BLaER1 treated with 17β-estradiol and CSF1 and Interleukin-3, amounts not matched to agents 10 nM and 100 nM (cell line): ENCODE results near the gene PTCH2.
A peak's percentile ranks its signal among the peaks of the same experiment; 100 is the strongest.
"Not testable (repeated sequence)": the region's sequence is repeated elsewhere in the genome, so short reads cannot be mapped to it uniquely, and the experiment has no call there.

Experiments used
- H3K27ac ChIP-seq, 11 experiments: shearing (Covaris generic); formaldehyde crosslinking; 2 replicates each; pipeline ENCODE4 v1.8.1; 2022
- H3K27me3 ChIP-seq, 11 experiments: shearing (Covaris generic); formaldehyde crosslinking; 2 replicates each; pipeline ENCODE4 v1.8.1; 2022
- H3K36me3 ChIP-seq, 11 experiments: shearing (Covaris generic); formaldehyde crosslinking; 2 replicates each; pipeline ENCODE4 v1.8.1; 2022
- H3K4me1 ChIP-seq, 10 experiments: shearing (Covaris generic); formaldehyde crosslinking; 2 replicates each; pipeline ENCODE4 v1.8.1; 2022
- H3K4me2 ChIP-seq, 11 experiments: shearing (Covaris generic); formaldehyde crosslinking; 2 replicates each; pipeline ENCODE4 v1.8.1; 2022
- H3K4me3 ChIP-seq, 10 experiments: shearing (Covaris generic); formaldehyde crosslinking; 2 replicates each; pipeline ENCODE4 v1.8.1; 2022
- H3K9ac ChIP-seq, 11 experiments: shearing (Covaris generic); formaldehyde crosslinking; 2 replicates each; pipeline ENCODE4 v1.8.1; 2022
- H3K9me3 ChIP-seq, 11 experiments: shearing (Covaris generic); formaldehyde crosslinking; replicated peaks in 1 of 11; 2 replicates each; pipeline ENCODE4 v1.8.1; 2022
- H4K20me1 ChIP-seq, 11 experiments: shearing (Covaris generic); formaldehyde crosslinking; 2 replicates each; pipeline ENCODE4 v1.8.1; 2022
- Cebpa-rat ChIP-seq, 11 experiments: shearing (Covaris generic); IDR thresholded peaks; 2 replicates each; pipeline ENCODE4 v1.8.1; 2022

PTCH2 gene

GRCh38 chr1:44819608-44820327 is 23.3 kb downstream of the PTCH2 start:
- Histone ChIP-seq H3K9ac (peak overlapping the region; percentile 90 to 99 (median 96)), H3K4me2 (peak overlapping the region; percentile 81 to 98 (median 96)), H3K4me3 (peak overlapping the region; percentile 54 to 73 (median 63)), H3K4me1 (peaks cover 27 to 49% (median 39%) of the 10 kb centered on the region in 10 experiments), H4K20me1 (no peaks in the 10 kb centered on the region), H3K27me3 (no peaks in the 10 kb centered on the region), H3K36me3 (peaks cover 0 to 13% (median 0%) of the 10 kb centered on the region in 11 experiments; a peak in 5 of 22 replicates), H3K27ac (peak overlapping the region; percentile 90 to 100 (median 98)), H3K9me3 (no peaks in the 10 kb centered on the region)
- TF ChIP-seq Cebpa-rat (IDR thresholded peaks at IDR 0.05) = peak in 4 of 11 experiments; percentile 23 to 58 (median 24); a peak in 4 of 22 replicates

- Histone ChIP-seq H3K9me3 (no peaks in the 10 kb centered on the region), H3K27me3 (no peaks in the 10 kb centered on the region), H3K9ac (peak overlapping the region; percentile 90 to 99 (median 96)), H3K4me3 (peak overlapping the region; percentile 51 to 71 (median 59)), H3K27ac (peak overlapping the region; percentile 90 to 100 (median 98)), H3K4me1 (peaks cover 33 to 54% (median 44%) of the 10 kb centered on the region in 10 experiments), H3K4me2 (peak overlapping the region; percentile 81 to 98 (median 96)), H3K36me3 (peaks cover 0 to 16% (median 0%) of the 10 kb centered on the region in 11 experiments; a peak in 5 of 22 replicates), H4K20me1 (no peaks in the 10 kb centered on the region)
- TF ChIP-seq Cebpa-rat (IDR thresholded peaks at IDR 0.05) = no peak
These were observed 23.9 kb downstream of the PTCH2 start for GRCh38 chr1:44819196-44819607.

GRCh38 chr1:44817771-44818495 is 25.1 kb downstream of the PTCH2 start:
- Histone ChIP-seq H3K9me3 (no peaks in the 10 kb centered on the region), H3K27ac (peak overlapping the region in 6 of 11 experiments; percentile 90 to 100 (median 98); a peak in 11 of 22 replicates), H3K4me2 (peak overlapping the region; percentile 81 to 98 (median 96)), H3K27me3 (no peaks in the 10 kb centered on the region), H3K4me1 (peaks cover 43 to 66% (median 56%) of the 10 kb centered on the region in 10 experiments), H4K20me1 (no peaks in the 10 kb centered on the region), H3K9ac (peak overlapping the region in 7 of 11 experiments; percentile 90 to 99 (median 96); a peak in 14 of 22 replicates), H3K36me3 (peaks cover 0 to 16% (median 0%) of the 10 kb centered on the region in 11 experiments; a peak in 5 of 22 replicates), H3K4me3 (peak overlapping the region in 3 of 10 experiments; percentile 55 to 71 (median 61); a peak in 3 of 20 replicates)
- no peak for TF ChIP-seq Cebpa-rat (IDR thresholded peaks at IDR 0.05)

GRCh38 chr1:44817307-44817706 is 25.7 kb downstream of the PTCH2 start:
- H3K4me1 ChIP-seq = peaks cover 50 to 73% (median 62%) of the 10 kb centered on the region in 10 experiments
- H3K9me3 ChIP-seq = no peaks in the 10 kb centered on the region
- H3K27ac ChIP-seq = no peak overlapping the region
- no peak overlapping the region for H3K9ac ChIP-seq
- H3K36me3 ChIP-seq = peaks cover 0 to 16% (median 0%) of the 10 kb centered on the region in 11 experiments; a peak in 5 of 22 replicates
- H3K4me2 ChIP-seq = peak overlapping the region in 5 of 11 experiments; percentile 89 to 97 (median 96); a peak in 8 of 22 replicates
- no peaks in the 10 kb centered on the region for H4K20me1 ChIP-seq
- no peak for TF ChIP-seq Cebpa-rat (IDR thresholded peaks at IDR 0.05)
- no peak overlapping the region for H3K4me3 ChIP-seq
- H3K27me3 ChIP-seq = no peaks in the 10 kb centered on the region

GRCh38 chr1:44815926-44816325 is 27.1 kb downstream of the PTCH2 start:
- not testable (repeated sequence) for H3K4me3 ChIP-seq, H3K9me3 ChIP-seq, H3K27me3 ChIP-seq, H4K20me1 ChIP-seq
- Histone ChIP-seq H3K4me1 (peaks cover 63 to 82% (median 71%) of the 10 kb centered on the region in 10 experiments), H3K36me3 (peaks cover 0 to 16% (median 0%) of the 10 kb centered on the region in 11 experiments; a peak in 5 of 22 replicates), H3K9ac (peak overlapping the region in 2 of 11 experiments; percentile 6 to 10; a peak in 1 of 22 replicates), H3K27ac (0 out of 22 replicates have a peak overlapping the region, but pooled peaks of 1 of the 11 experiments have one; percentile 6), H3K4me2 (peak overlapping the region in 2 of 11 experiments; percentile 90 to 95; a peak in 2 of 22 replicates)

GRCh38 chr1:44812822-44813543 is 30.1 kb downstream of the PTCH2 start:
- no peaks in the 10 kb centered on the region for H4K20me1 ChIP-seq
- peaks cover 0 to 16% (median 0%) of the 10 kb centered on the region in 11 experiments; a peak in 5 of 22 replicates for H3K36me3 ChIP-seq
- peaks cover 70 to 93% (median 79%) of the 10 kb centered on the region in 10 experiments for H3K4me1 ChIP-seq
- peak overlapping the region; percentile 69 to 100 (median 86); a peak in 21 of 22 replicates for H3K27ac ChIP-seq
- H3K9ac ChIP-seq = peak overlapping the region; percentile 72 to 83 (median 79); a peak in 21 of 22 replicates
- H3K9me3 ChIP-seq = no peaks in the 10 kb centered on the region
- H3K4me3 ChIP-seq = peak overlapping the region in 9 of 10 experiments; percentile 42 to 62 (median 51); a peak in 14 of 20 replicates
- TF ChIP-seq Cebpa-rat (IDR thresholded peaks at IDR 0.05) = no peak
- peak overlapping the region; percentile 59 to 95 (median 78) for H3K4me2 ChIP-seq
- H3K27me3 ChIP-seq = no peaks in the 10 kb centered on the region

GRCh38 chr1:44811234-44811633 is 31.8 kb downstream of the PTCH2 start:
- TF ChIP-seq Cebpa-rat (IDR thresholded peaks at IDR 0.05) = no peak
- Histone ChIP-seq H3K4me3 (no peak overlapping the region), H3K27me3 (no peaks in the 10 kb centered on the region), H3K36me3 (peaks cover 6 to 24% (median 7%) of the 10 kb centered on the region in 11 experiments; a peak in 21 of 22 replicates), H3K4me2 (peak overlapping the region; percentile 90 to 99 (median 92)), H3K9ac (peak overlapping the region in 10 of 11 experiments; percentile 21 to 96 (median 90); a peak in 16 of 22 replicates), H4K20me1 (no peaks in the 10 kb centered on the region; a peak in 1 of 22 replicates), H3K4me1 (peaks cover 85 to 98% (median 92%) of the 10 kb centered on the region in 10 experiments), H3K27ac (peak overlapping the region; percentile 8 to 100 (median 99); a peak in 20 of 22 replicates), H3K9me3 (no peaks in the 10 kb centered on the region)

- Histone ChIP-seq H3K36me3 (peaks cover 11 to 26% (median 12%) of the 10 kb centered on the region in 11 experiments), H3K4me3 (0 out of 20 replicates have a peak overlapping the region, but pooled peaks of 1 of the 10 experiments have one; percentile 28), H3K4me1 (peaks cover 90 to 100% (median 97%) of the 10 kb centered on the region in 10 experiments), H3K4me2 (peak overlapping the region; percentile 90 to 99 (median 92)), H3K9ac (peak overlapping the region; percentile 83 to 96 (median 90)), H3K27ac (peak overlapping the region; percentile 98 to 100 (median 99))
- not testable (repeated sequence) for H3K27me3 ChIP-seq, H3K9me3 ChIP-seq, H4K20me1 ChIP-seq
These were observed 32.3 kb downstream of the PTCH2 start for GRCh38 chr1:44810762-44811105.
